Motor neuron (in vitro differentiated cells): Measurements from ENCODE around the gene AQP12A. TPM values are rescaled to one million over a fixed set of nuclear protein-coding genes. Genes with fewer than 3 reads are reported as not detected.
"Not testable (repeated sequence)": the region's sequence is repeated elsewhere in the genome, so short reads cannot be mapped to it uniquely, and the experiment has no call there.

Experiments used
- ATAC-seq, 8 experiments: fragments of 200-7000 bp; cut with Tn5 transposase; replicated peaks in 6 of 8; 2 replicates each; pipeline ENCODE4 v1.8.0; 2021; ENCODE audit warnings: mild to moderate bottlenecking in 8 of 8, moderate library complexity in 8 of 8
- H3K27ac ChIP-seq, 2 donors: fragments of 250-450 bp; sonication (Bioruptor Pico); 2 replicates each; pipeline ENCODE4 v1.9.0; 2021; ENCODE audit warnings: antibody characterized with exemption in 2 of 2, mild to moderate bottlenecking in 2 of 2, moderate library complexity in 1 of 2
- H3K4me1 ChIP-seq, 2 donors: fragments of 250-450 bp; sonication (Bioruptor Pico); replicated peaks in 1 of 2; 2 replicates each; pipeline ENCODE4 v1.6.1; 2021; ENCODE audit warnings: antibody characterized with exemption in 2 of 2, mild to moderate bottlenecking in 2 of 2, moderate library complexity in 1 of 2
- H3K4me3 ChIP-seq, 5 donors: fragments of 250-450 bp; sonication (Bioruptor Pico); 2 replicates each; pipeline ENCODE4 v1.9.0; 2021; ENCODE audit warnings: antibody characterized with exemption in 5 of 5, mild to moderate bottlenecking in 5 of 5, moderate library complexity in 4 of 5
- WGBS, 10 experiments: fragments of 450-650 bp; shearing (Covaris generic); methylation state at CpG; one replicate each; pipeline ENCODE4 v1.0.0; 2022; 5-methylcytosine and 5-hydroxymethylcytosine counted together
- in situ Hi-C, 9 experiments: fragments of 400-800 bp; cut with MboI; loops; one replicate each; pipeline ENCODE4 v1.15.0; 2021; ENCODE audit warnings: low sequenced_read_pairs in 9 of 9, low pct_unique_long_range_greater_than_20kb in 2 of 9; ENCODE audit not compliant: unreplicated experiment in 9 of 9
- total RNA-seq, 8 experiments: library from RNA; unstranded; fragments of 300-600 nt; gene quantifications; 2 replicates each; pipeline versions ENCODE4 v1.2.3 to v1.2.4, GENCODE V29; 2022

The AQP12A gene
- total RNA-seq, 8 experiments from 2014 or later: not detected

DNA sequence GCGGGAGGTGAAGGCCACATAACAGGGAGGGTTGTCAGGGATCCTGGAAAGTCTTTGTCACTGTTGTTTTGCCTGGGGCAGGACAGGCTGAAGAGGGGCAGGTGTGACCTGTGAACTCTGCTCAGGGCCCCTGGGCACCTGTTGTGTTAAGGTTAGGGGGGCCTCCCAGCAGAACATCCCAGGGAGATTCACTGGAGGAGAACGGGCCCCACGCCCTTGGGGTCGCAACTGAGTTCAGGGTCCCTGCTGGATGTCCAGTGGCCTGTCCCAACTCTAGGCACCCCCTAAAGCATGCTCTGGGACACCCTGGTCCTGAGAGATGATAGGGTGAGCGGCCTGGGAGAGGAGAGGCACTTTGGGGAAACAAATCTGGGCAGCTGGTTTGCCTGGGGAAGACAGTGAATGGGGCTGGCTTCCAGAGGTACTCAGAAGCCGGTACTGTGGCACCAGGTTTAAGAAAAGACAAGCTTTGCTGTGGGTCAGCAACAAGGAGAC lies 43.5 kb upstream of the AQP12A start:
- in situ Hi-C loops: no loop called here
- H3K27ac ChIP-seq: no peak overlapping the region
- ATAC-seq: no peak
- 39 to 100% (median 70%) methylated on average over 1 to 5 of the region's 6 CpGs; no CpG with 5 or more reads in 5 of the 10 experiments for WGBS, 10 experiments
- no peaks in the 10 kb centered on the region for H3K4me1 ChIP-seq
- no peak overlapping the region for H3K4me3 ChIP-seq

- WGBS, 10 experiments: 0 to 73% (median 32%) methylated on average over 1 to 10 of the region's 19 CpGs; no CpG with 5 or more reads in 3 of the 10 experiments
- Histone ChIP-seq H3K4me1 (no peaks in the 10 kb centered on the region), H3K4me3 (no peak overlapping the region), H3K27ac (no peak overlapping the region)
- in situ Hi-C loops: no loop called here
- ATAC-seq: peak in 4 of 8 experiments; percentile 14 to 35 (median 30)
These were observed 42.9 kb upstream of the AQP12A start for GRCh38 chr2:240648650-240649275.

- H3K4me1 ChIP-seq: no peaks in the 10 kb centered on the region
- no peak for ATAC-seq
- in situ Hi-C loops: no loop called here
- no peak overlapping the region for H3K4me3 ChIP-seq
- no peak overlapping the region for H3K27ac ChIP-seq
- 0 to 73% (median 0%) methylated on average over 1 to 6 of the region's 7 CpGs; no CpG with 5 or more reads in 3 of the 10 experiments for WGBS, 10 experiments
These were observed 42.3 kb upstream of the AQP12A start for GRCh38 chr2:240649331-240649730.

DNA sequence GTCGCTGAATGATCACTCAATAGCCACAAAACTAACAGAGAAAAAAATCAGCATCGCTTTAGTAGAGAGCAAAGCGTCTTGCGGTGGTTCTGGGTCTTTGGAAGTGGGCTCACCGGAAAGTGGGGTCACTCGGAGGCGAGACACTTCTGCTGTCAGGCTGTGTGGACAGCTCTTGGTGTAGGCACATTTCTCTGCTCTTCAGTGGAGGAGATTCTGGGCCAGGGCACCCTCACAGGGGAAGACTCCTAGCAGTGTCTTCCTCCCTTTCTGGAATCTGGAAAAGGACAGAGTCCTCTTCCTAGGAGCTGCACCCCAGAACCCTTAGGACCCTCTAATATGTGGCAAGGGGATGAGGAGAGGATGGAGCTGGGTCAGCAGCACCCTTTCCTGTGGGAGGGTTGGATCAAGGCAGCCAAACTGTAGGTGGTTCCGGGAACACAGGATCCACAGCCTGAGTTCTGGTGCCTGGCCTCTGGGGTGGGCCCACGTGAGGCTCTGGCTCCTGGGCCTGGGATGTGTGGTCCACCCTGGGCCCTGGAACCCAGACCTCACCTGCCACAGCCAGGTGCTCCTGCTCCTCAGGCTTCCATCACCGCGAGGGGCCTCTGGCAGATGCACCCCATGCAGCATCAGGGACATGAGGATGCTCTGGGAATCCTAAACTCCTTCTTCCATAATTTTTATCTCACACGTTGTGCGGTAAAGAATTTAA lies 41.3 kb upstream of the AQP12A start:
- Histone ChIP-seq H3K4me1 (no peaks in the 10 kb centered on the region), H3K4me3 (no peak overlapping the region), H3K27ac (no peak overlapping the region)
- WGBS, 10 experiments: 36 to 100% (median 79%) methylated on average over 2 to 11 of the region's 13 CpGs
- ATAC-seq: no peak
- in situ Hi-C loops: no loop called here

- no peak for ATAC-seq
- Histone ChIP-seq H3K4me1 (no peaks in the 10 kb centered on the region), H3K27ac (no peak overlapping the region), H3K4me3 (no peak overlapping the region)
- in situ Hi-C loops: no loop called here
- 25 to 90% (median 80%) methylated on average over 1 to 3 of the region's 3 CpGs; no CpG with 5 or more reads in 5 of the 10 experiments for WGBS, 10 experiments
These were observed 40.5 kb upstream of the AQP12A start for GRCh38 chr2:240651185-240651584.

DNA sequence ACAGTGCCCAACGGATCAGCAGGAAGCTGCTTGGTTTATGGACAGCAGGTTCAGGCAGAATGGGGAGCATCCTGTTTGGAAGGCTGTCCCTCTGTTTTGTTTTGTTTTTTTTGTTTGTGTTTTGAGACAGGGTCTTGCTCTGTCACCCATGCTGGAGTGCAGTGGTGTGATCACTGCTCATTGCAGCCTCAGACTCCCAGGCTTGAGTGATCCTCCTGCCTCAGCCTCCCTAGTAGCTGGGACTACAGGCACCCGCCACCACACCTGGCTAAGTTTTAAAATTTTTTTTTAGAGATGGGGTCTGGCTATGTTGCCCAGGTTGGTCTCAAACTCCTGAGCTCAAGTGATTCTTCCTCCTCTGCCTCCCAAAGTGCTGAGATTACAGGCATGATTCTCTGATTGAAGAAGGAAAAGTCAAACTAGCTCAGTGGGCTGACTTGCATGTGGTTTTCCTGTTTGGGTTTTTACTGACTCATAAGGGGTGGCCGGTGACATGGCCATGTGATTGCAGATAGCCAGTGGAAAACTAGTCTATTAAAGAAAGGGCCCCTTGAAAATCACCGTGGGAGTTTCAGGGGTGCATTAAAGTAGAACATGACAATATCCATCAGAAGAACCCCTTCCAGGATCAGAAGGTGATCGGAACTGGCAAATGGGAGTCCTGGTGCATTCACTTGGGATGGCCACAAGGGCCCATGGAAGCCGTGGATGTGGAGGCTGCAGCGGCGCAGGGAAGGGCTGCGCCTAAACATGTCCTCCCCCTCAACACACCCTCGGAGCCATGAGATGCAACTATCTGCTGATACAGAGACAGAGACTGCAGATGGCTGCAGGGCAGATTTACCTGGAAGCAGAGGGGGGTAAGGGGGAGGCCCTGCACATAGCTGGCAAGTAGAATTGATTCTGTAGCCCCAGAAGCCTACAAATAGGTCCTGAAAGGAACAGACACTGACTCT lies 35.5 kb upstream of the AQP12A start:
- in situ Hi-C loops: no loop called here
- Histone ChIP-seq H3K27ac (no peak overlapping the region), H3K4me1 (no peaks in the 10 kb centered on the region), H3K4me3 (no peak overlapping the region)
- no peak for ATAC-seq
- WGBS, 10 experiments: 64 to 100% (median 79%) methylated on average over 2 to 5 of the region's 10 CpGs; no CpG with 5 or more reads in 2 of the 10 experiments

- H3K4me3 ChIP-seq, in situ Hi-C loops, H3K27ac ChIP-seq, ATAC-seq, H3K4me1 ChIP-seq: not testable (repeated sequence)
- whole genome bisulfite sequencing, 10 experiments: 43 to 97% (median 76%) methylated on average over 2 to 7 of the region's 7 CpGs
These were observed 31.8 kb upstream of the AQP12A start for GRCh38 chr2:240659883-240660282.

- in situ Hi-C loops: no loop called here
- H3K27ac ChIP-seq: no peak overlapping the region
- no peak for ATAC-seq
- WGBS, 10 experiments: 44 to 60% (median 50%) methylated on average over 1 of the region's 3 CpGs; no CpG with 5 or more reads in 7 of the 10 experiments
- H3K4me1 ChIP-seq: no peaks in the 10 kb centered on the region
- H3K4me3 ChIP-seq: no peak overlapping the region
These were observed 29.0 kb upstream of the AQP12A start for GRCh38 chr2:240662681-240663080.

- no peak for ATAC-seq
- in situ Hi-C loops: no loop called here
- H3K4me3 ChIP-seq: no peak overlapping the region
- no peak overlapping the region for H3K27ac ChIP-seq
- 6 to 65% (median 45%) methylated on average over 2 to 6 of the region's 6 CpGs; no CpG with 5 or more reads in 1 of the 10 experiments for whole genome bisulfite sequencing, 10 experiments
- no peaks in the 10 kb centered on the region for H3K4me1 ChIP-seq
These were observed 28.0 kb upstream of the AQP12A start for GRCh38 chr2:240663546-240664190.

DNA sequence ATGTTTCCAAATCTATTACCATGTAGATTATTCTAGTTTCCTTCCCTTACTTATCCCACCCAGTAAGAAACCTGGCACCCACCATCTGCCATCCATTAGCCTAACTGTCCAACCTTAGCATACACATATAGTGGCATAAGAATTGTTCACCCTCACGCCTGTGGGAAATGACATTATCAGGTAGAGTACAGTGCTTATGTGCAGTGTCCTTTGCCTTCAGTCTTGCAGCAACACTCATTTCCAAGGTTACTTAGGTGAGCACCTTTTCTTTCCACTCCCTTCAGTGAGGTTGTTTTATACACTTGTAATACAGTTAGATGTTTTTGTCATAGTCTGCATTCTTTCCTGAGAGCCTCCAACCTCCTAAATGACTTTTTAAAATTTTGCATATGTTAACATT lies 27.0 kb upstream of the AQP12A start:
- Histone ChIP-seq H3K27ac (no peak overlapping the region), H3K4me1 (no peaks in the 10 kb centered on the region), H3K4me3 (no peak overlapping the region)
- WGBS, 10 experiments: 0 to 75% (median 56%) methylated on average over 1 of the region's 1 CpG; no CpG with 5 or more reads in 5 of the 10 experiments
- ATAC-seq: no peak
- in situ Hi-C loops: no loop called here

DNA sequence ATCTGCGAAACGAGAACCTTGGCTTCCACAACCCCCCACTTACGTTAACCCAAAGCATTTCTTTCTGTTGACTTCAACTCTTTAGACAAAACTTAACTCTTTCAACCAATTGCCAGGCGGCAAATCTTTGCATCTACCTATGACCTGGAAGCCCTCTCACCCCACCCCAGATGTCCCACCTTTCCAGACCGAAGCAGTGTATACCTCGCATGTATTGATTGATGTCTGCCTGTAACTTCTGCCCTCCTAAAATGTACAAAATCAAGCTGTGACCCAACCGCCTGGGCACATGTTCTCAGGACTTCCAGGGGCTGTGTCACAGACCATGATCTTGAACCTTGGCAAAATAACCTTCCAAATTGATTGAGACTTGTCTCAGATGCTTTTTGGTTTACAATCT lies 21.3 kb upstream of the AQP12A start:
- WGBS, 10 experiments: 0 to 67% (median 47%) methylated on average over 2 to 6 of the region's 7 CpGs; no CpG with 5 or more reads in 3 of the 10 experiments
- H3K27ac ChIP-seq: no peak overlapping the region
- no peaks in the 10 kb centered on the region for H3K4me1 ChIP-seq
- no peak for ATAC-seq
- H3K4me3 ChIP-seq: no peak overlapping the region
- in situ Hi-C loops: no loop called here

GRCh38 chr2:240670950-240671349 lies 20.7 kb upstream of the AQP12A start:
- Histone ChIP-seq H3K4me1 (no peaks in the 10 kb centered on the region), H3K4me3 (no peak overlapping the region), H3K27ac (no peak overlapping the region)
- ATAC-seq: no peak
- in situ Hi-C loops: no loop called here
- WGBS, 10 experiments: 38 to 89% (median 64%) methylated on average over 1 to 4 of the region's 4 CpGs; no CpG with 5 or more reads in 2 of the 10 experiments
